Spleen (tissue), 11 donors: ENCODE measurements around the gene TDP2. TPM values are rescaled to one million over a fixed set of nuclear protein-coding genes. Genes with fewer than 3 reads are reported as not detected.

Experiments
- DNase-seq: peaks from one replicate; pipeline ENCODE4 v3.0.0-alpha.2; 2020
- H3K27ac ChIP-seq, 8 donors: fragments of 200-600 bp; sonication (generic) in 7 of 8; 1 replicate in 4 of 8; 2 replicates in 4 of 8; pipeline versions ENCODE4 v1.5.0 to v1.8.0; 2016 to 2021; ENCODE audit warnings: inconsistent platforms in 4 of 8, mild to moderate bottlenecking in 4 of 8, moderate library complexity in 1 of 8
- H3K27me3 ChIP-seq, 7 donors: fragments of 200-600 bp; sonication (generic) in 6 of 7; replicated peaks in 1 of 7; 1 replicate in 4 of 7; 2 replicates in 3 of 7; pipeline versions ENCODE4 v1.5.0 to v1.8.0; 2016 to 2021; ENCODE audit warnings: inconsistent platforms in 3 of 7, mild to moderate bottlenecking in 1 of 7
- H3K36me3 ChIP-seq, 6 donors: fragments of 200-600 bp; sonication (generic) in 5 of 6; 1 replicate in 4 of 6; 2 replicates in 2 of 6; pipeline versions ENCODE4 v1.5.0 to v1.8.0; 2016 to 2021; ENCODE audit warnings: inconsistent platforms in 2 of 6
- H3K4me1 ChIP-seq, 6 donors: fragments of 200-600 bp; sonication (generic) in 5 of 6; 1 replicate in 3 of 6; 2 replicates in 3 of 6; pipeline versions ENCODE4 v1.5.0 to v1.8.0; 2016 to 2021; ENCODE audit warnings: inconsistent platforms in 3 of 6
- H3K4me3 ChIP-seq, 8 donors: fragments of 200-600 bp; sonication (generic) in 7 of 8; 1 replicate in 4 of 8; 2 replicates in 4 of 8; pipeline versions ENCODE4 v1.5.0 to v1.8.0; 2016 to 2021; ENCODE audit warnings: inconsistent platforms in 4 of 8, mild to moderate bottlenecking in 4 of 8, moderate library complexity in 2 of 8
- H3K9me3 ChIP-seq, 8 donors: fragments of 200-600 bp; sonication (generic) in 7 of 8; 1 replicate in 4 of 8; 2 replicates in 4 of 8; pipeline versions ENCODE4 v1.5.0 to v1.8.0; 2016 to 2021; ENCODE audit warnings: inconsistent platforms in 4 of 8
- CTCF ChIP-seq, 11 experiments: fragments of 200-600 bp in 7 of 11; fragments of 450-650 bp in 4 of 11; sonication (generic) in 4 of 11; IDR thresholded peaks in 8 of 11; conservative IDR thresholded peaks in 3 of 11; 1 replicate in 7 of 11; 2 replicates in 4 of 11; pipeline versions ENCODE4 v1.4.0 to v1.8.0; 2016 to 2021; ENCODE audit warnings: antibody characterized with exemption in 11 of 11, inconsistent platforms in 4 of 11, mild to moderate bottlenecking in 1 of 11
- POLR2A ChIP-seq, 3 donors: fragments of 450-650 bp; IDR thresholded peaks; one replicate each; pipeline ENCODE4 v1.5.1; 2017; ENCODE audit warnings: antibody characterized with exemption in 3 of 3, mild to moderate bottlenecking in 1 of 3
- POLR2AphosphoS5 ChIP-seq, 3 donors: sonication (generic); formaldehyde crosslinking; IDR thresholded peaks; one replicate each; pipeline ENCODE4 v1.5.1; 2017; ENCODE audit warnings: antibody characterized with exemption in 3 of 3
- WGBS, 5 donors: extraction: QIAGEN DNeasy Blood & Tissue Kit in 3 of 5; methylation state at CpG; one replicate each; pipeline versions ENCODE4 v1.1.5 to v1.1.7; 2013 to 2018; 5-methylcytosine and 5-hydroxymethylcytosine counted together
- intact Hi-C: fragments of 100-400 bp; cut with DNase I; formaldehyde crosslinking; loops from one replicate; pipeline ENCODE4 v1.15.0; 2023; ENCODE audit warnings: low total_unique reads
- polyA plus RNA-seq, 3 donors: library from polyadenylated mRNA; stranded (reverse); fragments of 200-250 nt; gene quantifications; one replicate each; pipeline ENCODE4 v1.2.1, GENCODE V29; 2013
- total RNA-seq, 7 donors: library from RNA; depleted of rRNA in 3 of 7; stranded (reverse); fragments of >200 nt in 3 of 7; fragmentation: NEBNext Ultra II Directional in 4 of 7; extraction: Animal tissue kit (Norgen Biotek cat#: 25700) in 4 of 7; gene quantifications; one replicate each; pipeline versions ENCODE4 v1.1.0 to v1.2.1, GENCODE V29; 2016 to 2021
- donor health status: healthy with polysubstance abuse.
- donor health status: DM: no; HTN: no; CAD: no; lungs with moderate emphysema.
- donor health status: DM: no; HTN: no; CAD: no.
- donor health status: Bipolar disorder and iron deficiency.
- donor health status: healthy.
- donor health status: DM: no; HTN: no; CAD: no.
- donor health status: DM: yes; HTN: yes; CAD: no.

Gene TDP2
- total and polyA plus RNA-seq, 10 donors: 36.0 to 61.7 (median 44.9) TPM

- Histone ChIP-seq H3K36me3 (peaks cover 0 to 13% (median 0%) of the 10 kb centered on the region in 6 donors), H3K27ac (no peak overlapping the region), H3K4me1 (peaks cover 0 to 10% (median 0%) of the 10 kb centered on the region in 6 donors), H3K4me3 (no peak overlapping the region), H3K9me3 (no peaks in the 10 kb centered on the region), H3K27me3 (no peaks in the 10 kb centered on the region)
- WGBS, 5 donors: 71 to 80% (median 76%) methylated on average over 3 of the region's 3 CpGs
- intact Hi-C loops: no loop called here
- DNase-seq: no peak
- TF ChIP-seq CTCF (IDR thresholded peaks at IDR 0.05 in 8 of 11, conservative IDR thresholded peaks at IDR 0.05 in 3 of 11): no peak
- no peak for TF ChIP-seq POLR2A (IDR thresholded peaks at IDR 0.05)
- no peak for TF ChIP-seq POLR2AphosphoS5 (IDR thresholded peaks at IDR 0.05)
These were observed 25.7 kb upstream of the TDP2 start for GRCh38 chr6:24692415-24692814.

GRCh38 chr6:24692003-24692402 lies 25.3 kb upstream of the TDP2 start:
- DNase-seq: no peak
- Histone ChIP-seq H3K27ac (no peak overlapping the region), H3K27me3 (no peaks in the 10 kb centered on the region), H3K9me3 (no peaks in the 10 kb centered on the region), H3K4me1 (peaks cover 0 to 10% (median 0%) of the 10 kb centered on the region in 6 donors), H3K36me3 (peaks cover 0 to 16% (median 0%) of the 10 kb centered on the region in 6 donors), H3K4me3 (no peak overlapping the region)
- 66 to 80% (median 78%) methylated on average over 4 of the region's 4 CpGs for WGBS, 5 donors
- TF ChIP-seq POLR2A (IDR thresholded peaks at IDR 0.05) (no peak), CTCF (IDR thresholded peaks at IDR 0.05 in 8 of 11, conservative IDR thresholded peaks at IDR 0.05 in 3 of 11) (no peak), POLR2AphosphoS5 (IDR thresholded peaks at IDR 0.05) (no peak)
- intact Hi-C loops: no loop called here

GRCh38 chr6:24691550-24691949 lies 24.9 kb upstream of the TDP2 start:
- Histone ChIP-seq H3K9me3 (no peaks in the 10 kb centered on the region), H3K36me3 (peaks cover 0 to 16% (median 0%) of the 10 kb centered on the region in 6 donors), H3K4me1 (peaks cover 0 to 10% (median 0%) of the 10 kb centered on the region in 6 donors), H3K27me3 (no peaks in the 10 kb centered on the region), H3K27ac (no peak overlapping the region), H3K4me3 (no peak overlapping the region)
- intact Hi-C loops: no loop called here
- TF ChIP-seq POLR2AphosphoS5 (IDR thresholded peaks at IDR 0.05): no peak
- no peak for TF ChIP-seq POLR2A (IDR thresholded peaks at IDR 0.05)
- TF ChIP-seq CTCF (IDR thresholded peaks at IDR 0.05 in 8 of 11, conservative IDR thresholded peaks at IDR 0.05 in 3 of 11): no peak
- 85 to 94% (median 90%) methylated on average over 3 of the region's 3 CpGs for WGBS, 5 donors
- DNase-seq: no peak

GRCh38 chr6:24690593-24690992 lies 23.9 kb upstream of the TDP2 start:
- TF ChIP-seq POLR2AphosphoS5 (IDR thresholded peaks at IDR 0.05) (no peak), POLR2A (IDR thresholded peaks at IDR 0.05) (no peak), CTCF (IDR thresholded peaks at IDR 0.05 in 8 of 11, conservative IDR thresholded peaks at IDR 0.05 in 3 of 11) (no peak)
- no peaks in the 10 kb centered on the region for H3K9me3 ChIP-seq
- H3K27me3 ChIP-seq: no peaks in the 10 kb centered on the region
- WGBS, 5 donors: 90 to 98% (median 95%) methylated on average over 1 of the region's 1 CpG
- peaks cover 0 to 16% (median 0%) of the 10 kb centered on the region in 6 donors for H3K36me3 ChIP-seq
- no peak for DNase-seq
- intact Hi-C loops: no loop called here
- peaks cover 0 to 5% (median 0%) of the 10 kb centered on the region in 6 donors for H3K4me1 ChIP-seq
- no peak overlapping the region for H3K27ac ChIP-seq
- H3K4me3 ChIP-seq: no peak overlapping the region
